HepG2 (cell line): ENCODE measurements around the gene AKR1B15. TPM values are rescaled to one million over a fixed set of nuclear protein-coding genes. Genes with fewer than 3 reads are reported as not detected.

Experiments
- ATAC-seq: fragments of 200-7000 bp; cut with Tn5 transposase; 3 replicates; pipeline ENCODE4 v1.9.1; 2020; ENCODE audit warnings: mild to moderate bottlenecking, moderate library complexity
- BruUV-seq: library from RNA; stranded (reverse); fragments of 400-500 nt; replicated peaks from 2 replicates; lab custom pipeline; 2021; lab: Mats Ljungman, UMichigan
- CTCF ChIA-PET: fragments of 300-600 bp; formaldehyde crosslinking; extraction: SDS; loops from one replicate; lab custom pipeline; 2021; ENCODE audit warnings: low total read pairs, inconsistent platforms, low intra/inter-chr PET ratio; lab: Yijun Ruan, JAX
- POLR2A ChIA-PET: fragments of 350-600 bp; sonication (Branson Sonifier 250); formaldehyde crosslinking; loops from one replicate; lab custom pipeline; 2020; ENCODE audit warnings: antibody characterized with exemption, inconsistent platforms; lab: Yijun Ruan, JAX
- DNase-seq: peaks from one replicate; pipeline ENCODE4 v3.0.0-alpha.2; 2015; ENCODE audit warnings: low spot score
- FAIRE-seq: peaks from 3 replicates; lab custom pipeline; 2011; peaks lifted over from hg19 to GRCh38; lab: Jason Lieb, UNC
- H2AFZ ChIP-seq: one replicate; pipeline ENCODE4 v1.6.1; 2011; ENCODE audit warnings: low read length, inconsistent platforms
- H3K27ac ChIP-seq: fragments of 300-600 bp; 3 replicates; pipeline ENCODE4 v1.8.0; 2011; ENCODE audit warnings: mixed run types, mild to moderate bottlenecking, mixed read lengths, low read length, inconsistent platforms; ENCODE audit not compliant: insufficient read depth; ENCODE audit errors: extremely low read length
- H3K27me3 ChIP-seq, 2 experiments: fragments of 200-600 bp in 1 of 2; 2 replicates in 1 of 2; 3 replicates in 1 of 2; pipeline versions ENCODE4 v1.6.0 to v1.8.0; 2011; ENCODE audit warnings: low read length in 2 of 2, mild to moderate bottlenecking in 2 of 2, moderate library complexity in 2 of 2, inconsistent platforms in 1 of 2; ENCODE audit not compliant: insufficient read depth in 2 of 2, control insufficient read depth in 1 of 2
- H3K36me3 ChIP-seq, 2 experiments: fragments of 200-600 bp in 1 of 2; replicated peaks in 1 of 2; 2 replicates in 1 of 2; 3 replicates in 1 of 2; pipeline versions ENCODE4 v1.5.1 to v1.8.0; 2011; ENCODE audit warnings: low read length in 2 of 2, inconsistent platforms in 1 of 2; ENCODE audit not compliant: insufficient read depth in 2 of 2, control insufficient read depth in 1 of 2
- H3K4me1 ChIP-seq: 2 replicates; pipeline ENCODE4 v1.5.1; 2012; ENCODE audit warnings: low read length, inconsistent platforms; ENCODE audit not compliant: insufficient read depth
- H3K4me2 ChIP-seq: 2 replicates; pipeline ENCODE4 v1.6.0; 2011; ENCODE audit warnings: low read depth, low read length, inconsistent platforms
- H3K4me3 ChIP-seq, 3 experiments: fragments of 200-600 bp in 1 of 3; sonication (generic), shearing (Covaris generic) in 1 of 3; replicated peaks in 1 of 3; 2 replicates each; pipeline ENCODE4 v1.5.1; 2011 to 2016; ENCODE audit warnings: low read length in 3 of 3, inconsistent platforms in 2 of 3, low read depth in 2 of 3, mild to moderate bottlenecking in 2 of 3, control low read depth in 1 of 3, mixed read lengths in 1 of 3; ENCODE audit not compliant: insufficient read depth in 1 of 3
- H3K79me2 ChIP-seq: one replicate; pipeline ENCODE4 v1.6.1; 2011; ENCODE audit warnings: low read length, inconsistent platforms; ENCODE audit not compliant: insufficient read depth
- H3K9ac ChIP-seq: 2 replicates; pipeline ENCODE4 v1.6.0; 2011; ENCODE audit warnings: mild to moderate bottlenecking, low read depth, low read length, inconsistent platforms; ENCODE audit not compliant: insufficient read depth
- H3K9me3 ChIP-seq: 2 replicates; pipeline ENCODE4 v1.5.1; 2012; ENCODE audit warnings: mild to moderate bottlenecking, low read length
- H4K20me1 ChIP-seq: 2 replicates; pipeline ENCODE4 v1.6.0; 2011; ENCODE audit warnings: inconsistent platforms, mild to moderate bottlenecking, low read length, moderate library complexity; ENCODE audit not compliant: insufficient read depth
- GTF3A ChIP-seq: sonication (generic); formaldehyde crosslinking; conservative IDR thresholded peaks from 2 replicates; pipeline ENCODE4 v1.4.0; 2020; ENCODE audit warnings: mild to moderate bottlenecking, missing genetic modification reagents
- MTF2 ChIP-seq: sonication (generic); formaldehyde crosslinking; IDR thresholded peaks from 2 replicates; pipeline ENCODE4 v1.5.0; 2020; ENCODE audit warnings: missing genetic modification reagents, borderline replicate concordance
- NCOA1 ChIP-seq: sonication (generic); formaldehyde crosslinking; IDR thresholded peaks from 2 replicates; pipeline ENCODE4 v1.9.0; 2021; ENCODE audit warnings: missing genetic modification reagents
- NRL ChIP-seq: sonication (generic); formaldehyde crosslinking; IDR thresholded peaks from 2 replicates; pipeline ENCODE4 v1.5.0; 2020; ENCODE audit warnings: missing genetic modification reagents, mild to moderate bottlenecking, moderate library complexity, borderline replicate concordance
- ZNF317 ChIP-seq: sonication (generic); formaldehyde crosslinking; IDR thresholded peaks from 2 replicates; pipeline ENCODE4 v1.5.0; 2020; ENCODE audit warnings: mild to moderate bottlenecking, missing genetic modification reagents
- ZNF326 ChIP-seq: sonication (generic); formaldehyde crosslinking; IDR thresholded peaks from 2 replicates; pipeline ENCODE4 v1.4.0; 2020; ENCODE audit warnings: missing genetic modification reagents, borderline replicate concordance
- ZNF589 ChIP-seq: sonication (generic); formaldehyde crosslinking; conservative IDR thresholded peaks from 2 replicates; pipeline ENCODE4 v1.8.0; 2022; ENCODE audit warnings: mild to moderate bottlenecking, moderate library complexity, missing genetic modification reagents
- ZNF598 ChIP-seq: sonication (generic); formaldehyde crosslinking; IDR thresholded peaks from 2 replicates; pipeline ENCODE4 v1.5.1; 2020; ENCODE audit warnings: mild to moderate bottlenecking, missing genetic modification reagents, borderline replicate concordance
- ZNF879 ChIP-seq: sonication (generic); formaldehyde crosslinking; IDR thresholded peaks from 2 replicates; pipeline ENCODE4 v1.8.1; 2023; ENCODE audit warnings: missing genetic modification reagents
- WGBS: methylation state at CpG from one replicate; pipeline ENCODE4 v1.1.6; 2017; ENCODE audit warnings: low lambda C conversion rate; 5-methylcytosine and 5-hydroxymethylcytosine counted together
- in situ Hi-C: cut with HindIII; loops from 2 replicates; pipeline ENCODE4 v1.10.0; 2017; ENCODE audit warnings: low pct_unique_long_range_greater_than_20kb; ENCODE audit not compliant: extremely low pct_ligation_motif_present
- intact Hi-C: fragments of 100-400 bp; cut with micrococcal nuclease; formaldehyde crosslinking; loops from one replicate; pipeline ENCODE4 v1.10.0; 2022; ENCODE audit not compliant: unreplicated experiment
- polyA plus RNA-seq, 8 experiments: library from polyadenylated mRNA; depleted of rRNA in 3 of 8; stranded (reverse) in 7 of 8; unstranded in 1 of 8; fragments of >200 nt; fragmentation: Illumina TruSeq in 4 of 8; extraction: Trizol in 4 of 8; gene quantifications; 2 replicates each; pipeline versions ENCODE4 v1.2.1 to v1.2.3, GENCODE V29; 2011 to 2016; ENCODE audit warnings: low read depth in 4 of 8, missing spikeins in 1 of 8, mixed read lengths in 1 of 8; ENCODE audit not compliant: insufficient read depth in 1 of 8
- total RNA-seq, 5 experiments: library from RNA; depleted of rRNA; stranded (reverse); fragments of >200 nt; fragmentation: Illumina TruSeq; extraction: Trizol; gene quantifications; 2 replicates each; pipeline ENCODE4 v1.2.3, GENCODE V29; 2016; ENCODE audit warnings: low read depth in 1 of 5
- TF ChIP-seq, protein P1 (sequence below): sonication (generic); formaldehyde crosslinking; IDR thresholded peaks from 2 replicates; pipeline ENCODE4 v1.5.1; 2020; ENCODE audit warnings: missing genetic modification reagents, mild to moderate bottlenecking, borderline replicate concordance
- TF ChIP-seq, protein P2 (sequence below): sonication (generic); formaldehyde crosslinking; IDR thresholded peaks from one replicate; pipeline ENCODE4 v1.5.1; 2020; ENCODE audit warnings: mild to moderate bottlenecking, missing genetic modification reagents; ENCODE audit errors: not compliant biosample characterization

The AKR1B15 gene
- total and polyA plus RNA-seq, 2 of the 13 experiments (the other 11 are each of a cell fraction or from before 2014, with no cell fraction given), result 0.77 TPM; not detected in 1

DNA sequence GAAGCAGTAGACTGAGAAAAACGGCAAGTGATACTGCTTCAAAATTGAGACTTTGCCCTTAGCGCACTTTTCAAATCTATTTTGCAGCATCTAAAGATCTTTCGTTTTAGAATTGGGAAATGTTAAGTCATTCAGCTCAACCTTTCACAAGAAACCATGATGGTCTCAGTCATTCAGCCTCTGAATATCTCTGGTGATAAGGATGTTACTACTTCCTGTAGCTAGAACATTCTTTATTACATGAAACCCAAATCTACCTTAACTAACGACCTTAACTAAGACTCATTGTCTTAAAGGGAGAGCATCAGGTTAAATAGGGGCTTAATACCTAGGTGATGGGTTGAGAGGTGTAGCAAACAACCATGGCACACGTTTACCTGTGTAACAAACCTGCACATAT, 47.9 kb upstream of the AKR1B15 start:
- H3K4me3 ChIP-seq, result no peak overlapping the region
- H4K20me1 ChIP-seq, result no peaks in the 10 kb centered on the region
- DNase-seq (no peak), FAIRE-seq (no peak), ATAC-seq (no peak)
- H3K9me3 ChIP-seq, result no peaks in the 10 kb centered on the region
- H3K9ac ChIP-seq, result no peak overlapping the region
- no peak overlapping the region for H3K4me2 ChIP-seq
- 0 out of 5 replicates have a peak, but pooled peaks cover 0 to 4% of the 10 kb centered on the region in 2 experiments for H3K27me3 ChIP-seq
- 0% methylated on average over 5 of the region's 5 CpGs for WGBS
- H3K27ac ChIP-seq, result no peak overlapping the region
- in situ Hi-C loops (no loop called here), intact Hi-C loops (no loop called here)
- H3K4me1 ChIP-seq, result no peaks in the 10 kb centered on the region
- BruUV-seq, result no TSS peak
- H3K79me2 ChIP-seq, result no peaks in the 10 kb centered on the region
- POLR2A ChIA-PET, result no interaction called here
- CTCF ChIA-PET, result no interaction called here
- no peaks in the 10 kb centered on the region for H3K36me3 ChIP-seq
- TF ChIP-seq, protein P1, sequence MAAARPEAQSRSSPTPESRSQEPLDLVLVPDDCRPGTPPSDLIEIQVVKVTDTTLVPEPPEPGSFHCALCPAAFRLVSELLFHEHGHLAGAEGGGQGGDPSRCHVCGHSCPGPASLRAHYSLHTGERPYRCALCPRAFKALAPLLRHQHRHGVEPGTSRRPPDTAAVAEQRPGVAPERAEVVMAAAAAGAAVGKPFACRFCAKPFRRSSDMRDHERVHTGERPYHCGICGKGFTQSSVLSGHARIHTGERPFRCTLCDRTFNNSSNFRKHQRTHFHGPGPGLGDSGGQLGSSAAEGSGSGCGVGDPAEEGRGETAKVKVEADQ (CRISPR knock-in tag), result no peak
- TF ChIP-seq NRL (CRISPR knock-in tag), result no peak
- TF ChIP-seq GTF3A, result no peak
- no peak for TF ChIP-seq NCOA1 (CRISPR knock-in tag)
- TF ChIP-seq ZNF879 (CRISPR knock-in tag), result no peak
- TF ChIP-seq MTF2, result no peak
- no peak for TF ChIP-seq ZNF326 (CRISPR knock-in tag)
- TF ChIP-seq, protein P2, sequence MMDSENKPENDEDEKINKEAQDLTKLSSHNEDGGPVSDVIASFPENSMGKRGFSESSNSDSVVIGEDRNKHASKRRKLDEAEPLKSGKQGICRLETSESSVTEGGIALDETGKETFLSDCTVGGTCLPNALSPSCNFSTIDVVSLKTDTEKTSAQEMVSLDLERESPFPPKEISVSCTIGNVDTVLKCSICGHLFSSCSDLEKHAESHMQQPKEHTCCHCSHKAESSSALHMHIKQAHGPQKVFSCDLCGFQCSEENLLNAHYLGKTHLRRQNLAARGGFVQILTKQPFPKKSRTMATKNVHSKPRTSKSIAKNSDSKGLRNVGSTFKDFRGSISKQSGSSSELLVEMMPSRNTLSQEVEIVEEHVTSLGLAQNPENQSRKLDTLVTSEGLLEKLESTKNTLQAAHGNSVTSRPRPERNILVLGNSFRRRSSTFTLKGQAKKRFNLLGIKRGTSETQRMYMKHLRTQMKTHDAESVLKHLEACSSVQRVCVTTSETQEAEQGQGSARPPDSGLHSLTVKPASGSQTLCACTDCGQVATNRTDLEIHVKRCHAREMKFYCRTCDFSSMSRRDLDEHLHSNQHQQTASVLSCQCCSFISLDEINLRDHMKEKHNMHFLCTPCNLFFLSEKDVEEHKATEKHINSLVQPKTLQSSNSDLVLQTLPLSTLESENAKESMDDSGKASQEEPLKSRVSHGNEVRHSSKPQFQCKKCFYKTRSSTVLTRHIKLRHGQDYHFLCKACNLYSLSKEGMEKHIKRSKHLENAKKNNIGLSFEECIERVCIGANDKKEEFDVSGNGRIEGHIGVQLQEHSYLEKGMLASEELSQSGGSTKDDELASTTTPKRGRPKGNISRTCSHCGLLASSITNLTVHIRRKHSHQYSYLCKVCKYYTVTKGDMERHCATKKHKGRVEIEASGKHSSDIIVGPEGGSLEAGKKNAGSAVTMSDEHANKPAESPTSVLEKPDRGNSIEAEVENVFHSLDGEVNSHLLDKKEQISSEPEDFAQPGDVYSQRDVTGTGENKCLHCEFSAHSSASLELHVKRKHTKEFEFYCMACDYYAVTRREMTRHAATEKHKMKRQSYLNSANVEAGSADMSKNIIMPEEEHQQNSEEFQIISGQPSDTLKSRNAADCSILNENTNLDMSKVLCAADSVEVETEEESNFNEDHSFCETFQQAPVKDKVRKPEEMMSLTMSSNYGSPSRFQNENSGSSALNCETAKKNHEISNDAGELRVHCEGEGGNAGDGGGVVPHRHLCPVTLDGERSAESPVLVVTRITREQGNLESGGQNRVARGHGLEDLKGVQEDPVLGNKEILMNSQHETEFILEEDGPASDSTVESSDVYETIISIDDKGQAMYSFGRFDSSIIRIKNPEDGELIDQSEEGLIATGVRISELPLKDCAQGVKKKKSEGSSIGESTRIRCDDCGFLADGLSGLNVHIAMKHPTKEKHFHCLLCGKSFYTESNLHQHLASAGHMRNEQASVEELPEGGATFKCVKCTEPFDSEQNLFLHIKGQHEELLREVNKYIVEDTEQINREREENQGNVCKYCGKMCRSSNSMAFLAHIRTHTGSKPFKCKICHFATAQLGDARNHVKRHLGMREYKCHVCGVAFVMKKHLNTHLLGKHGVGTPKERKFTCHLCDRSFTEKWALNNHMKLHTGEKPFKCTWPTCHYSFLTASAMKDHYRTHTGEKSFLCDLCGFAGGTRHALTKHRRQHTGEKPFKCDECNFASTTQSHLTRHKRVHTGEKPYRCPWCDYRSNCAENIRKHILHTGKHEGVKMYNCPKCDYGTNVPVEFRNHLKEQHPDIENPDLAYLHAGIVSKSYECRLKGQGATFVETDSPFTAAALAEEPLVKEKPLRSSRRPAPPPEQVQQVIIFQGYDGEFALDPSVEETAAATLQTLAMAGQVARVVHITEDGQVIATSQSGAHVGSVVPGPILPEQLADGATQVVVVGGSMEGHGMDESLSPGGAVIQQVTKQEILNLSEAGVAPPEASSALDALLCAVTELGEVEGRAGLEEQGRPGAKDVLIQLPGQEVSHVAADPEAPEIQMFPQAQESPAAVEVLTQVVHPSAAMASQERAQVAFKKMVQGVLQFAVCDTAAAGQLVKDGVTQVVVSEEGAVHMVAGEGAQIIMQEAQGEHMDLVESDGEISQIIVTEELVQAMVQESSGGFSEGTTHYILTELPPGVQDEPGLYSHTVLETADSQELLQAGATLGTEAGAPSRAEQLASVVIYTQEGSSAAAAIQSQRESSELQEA (CRISPR knock-in tag), result no peak
- no peak for TF ChIP-seq ZNF317 (CRISPR knock-in tag)
- TF ChIP-seq ZNF589 (CRISPR knock-in tag), result no peak
- no peak for TF ChIP-seq ZNF598 (CRISPR knock-in tag)
- no peak overlapping the region for H2AFZ ChIP-seq
